Epithelial cell of proximal tubule (primary cell): ENCODE results near the gene ADAMTS14. TPM values are rescaled to one million over a fixed set of nuclear protein-coding genes. Genes with fewer than 3 reads are reported as not detected.
"Not testable (repeated sequence)": the region's sequence is repeated elsewhere in the genome, so short reads cannot be mapped to it uniquely, and the experiment has no call there.

Source experiments
- DNase-seq: peaks from one replicate; pipeline ENCODE4 v3.0.0-alpha.2; 2011; ENCODE audit warnings: low read depth
- H3K4me3 ChIP-seq: 2 replicates; pipeline ENCODE4 v1.5.1; 2011; ENCODE audit warnings: low read depth, mild to moderate bottlenecking, low read length
- CTCF ChIP-seq: conservative IDR thresholded peaks from 2 replicates; pipeline ENCODE4 v1.5.1; 2012; ENCODE audit warnings: low read depth, mild to moderate bottlenecking, low read length
- total RNA-seq: library from RNA; depleted of rRNA; stranded (reverse); fragments of >200 nt; gene quantifications from 2 replicates; pipeline ENCODE4 v1.2.3, GENCODE V29; 2015

Gene ADAMTS14
- total RNA-seq, 1 donor from 2014 or later = 1.3 TPM

GRCh38 chr10:70644959-70645358 is 27.3 kb upstream of the ADAMTS14 start:
- DNase-seq = not testable (repeated sequence)

GRCh38 chr10:70647086-70647485 is 25.2 kb upstream of the ADAMTS14 start:
- H3K4me3 ChIP-seq = no peak overlapping the region
- TF ChIP-seq CTCF = no peak
- no peak for DNase-seq

More at GRCh38 chr10:70644959-70645358, 27.3 kb upstream of the ADAMTS14 start:
- H3K4me3 ChIP-seq = not testable (repeated sequence)

- no peak for DNase-seq
- TF ChIP-seq CTCF = no peak
- H3K4me3 ChIP-seq = no peak overlapping the region
Measured at GRCh38 chr10:70648427-70648826, 23.9 kb upstream of the ADAMTS14 start.

GRCh38 chr10:70649526-70649925 is 22.8 kb upstream of the ADAMTS14 start:
- TF ChIP-seq CTCF = no peak
- no peak overlapping the region for H3K4me3 ChIP-seq
- no peak for DNase-seq

GRCh38 chr10:70650104-70650503 is 22.2 kb upstream of the ADAMTS14 start:
- no peak for DNase-seq
- TF ChIP-seq CTCF = no peak
- H3K4me3 ChIP-seq = no peak overlapping the region

GRCh38 chr10:70650718-70651117 is 21.6 kb upstream of the ADAMTS14 start:
- no peak for DNase-seq
- no peak for TF ChIP-seq CTCF
- no peak overlapping the region for H3K4me3 ChIP-seq

- no peak for TF ChIP-seq CTCF
- no peak overlapping the region for H3K4me3 ChIP-seq
- no peak for DNase-seq
Measured at GRCh38 chr10:70651661-70652060, 20.6 kb upstream of the ADAMTS14 start.
